GM13976 (cell line): Measurements from ENCODE around the gene SH3RF3.

Source experiments
- DNase-seq: peaks from one replicate; pipeline ENCODE4 v3.0.0; 2012; ENCODE audit warnings: low spot score
- CTCF ChIP-seq: IDR thresholded peaks from 2 replicates; pipeline ENCODE4 v1.5.1; 2012; ENCODE audit warnings: borderline replicate concordance, mild to moderate bottlenecking; ENCODE audit not compliant: insufficient read depth; ENCODE audit errors: extremely low read depth, missing control alignments, control extremely low read depth
- in situ Hi-C: fragments of 300-500 bp; cut with MboI; formaldehyde crosslinking; loops from one replicate; pipeline ENCODE4 v1.12.0; 2022; ENCODE audit warnings: low sequenced_read_pairs, mixed read lengths, inconsistent platforms; ENCODE audit not compliant: unreplicated experiment

Gene SH3RF3

GRCh38 chr2:109471658-109472057 is 342.7 kb downstream of the SH3RF3 start:
- in situ Hi-C loops, result no loop called here
- no peak for TF ChIP-seq CTCF
- DNase-seq, result no peak

DNA sequence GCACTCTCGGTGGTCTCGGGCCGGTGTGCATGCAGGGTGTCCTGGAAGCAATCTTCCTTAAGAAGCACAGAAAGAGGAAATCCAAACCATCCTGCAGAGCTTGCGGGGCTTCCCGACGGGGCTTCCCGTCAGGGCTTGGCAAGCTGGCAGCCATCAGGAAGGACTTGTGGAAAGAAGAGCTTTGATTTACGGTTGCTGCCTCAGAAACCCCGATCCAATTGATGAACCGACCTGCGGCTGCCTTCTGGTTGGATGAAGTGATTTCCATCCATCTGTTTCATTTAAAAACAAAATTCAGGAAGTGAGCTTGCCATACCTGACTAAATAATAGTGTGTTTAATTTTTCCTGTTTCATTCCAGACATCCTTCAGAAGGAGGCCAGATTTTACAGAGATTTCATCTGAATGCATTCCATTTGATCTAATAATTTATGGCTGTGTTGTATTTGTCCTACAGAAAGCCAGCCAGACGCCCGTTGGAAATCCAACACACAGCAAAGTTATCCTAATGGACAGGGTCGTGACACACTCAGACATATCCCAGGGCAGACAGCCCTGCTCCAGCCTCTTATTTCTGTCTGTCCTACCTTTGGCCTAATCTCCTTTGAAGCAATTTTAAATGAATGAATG is 343.4 kb downstream of the SH3RF3 start:
- TF ChIP-seq CTCF, result no peak
- DNase-seq, result no peak
- in situ Hi-C loops, result no loop called here

DNA sequence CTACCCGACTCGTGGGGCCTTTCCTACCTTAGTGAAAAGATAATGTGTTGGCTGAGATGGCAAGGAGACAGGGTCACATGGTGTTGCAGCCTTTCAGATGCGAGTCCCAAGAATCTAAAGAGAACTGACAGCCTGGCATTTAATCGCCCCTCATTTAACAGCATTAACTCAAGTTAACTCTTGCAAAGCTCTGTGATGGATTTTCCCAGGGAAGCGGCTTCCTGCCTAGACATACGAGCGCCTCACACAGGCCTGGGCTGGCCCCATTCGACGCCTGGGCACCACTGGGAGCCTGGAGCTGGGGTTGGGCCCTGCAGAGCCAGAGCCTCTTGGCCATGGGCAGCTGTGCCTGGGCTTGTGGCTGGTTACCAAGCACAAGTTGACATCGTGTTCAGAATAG is 344.0 kb downstream of the SH3RF3 start:
- no peak for TF ChIP-seq CTCF
- DNase-seq, result no peak
- in situ Hi-C loops, result no loop called here

GRCh38 chr2:109473616-109474318 is 344.8 kb downstream of the SH3RF3 start:
- in situ Hi-C loops, result no loop called here
- no peak for TF ChIP-seq CTCF
- no peak for DNase-seq

- DNase-seq, result no peak
- no peak for TF ChIP-seq CTCF
- in situ Hi-C loops, result no loop called here
Observed at GRCh38 chr2:109474319-109474825, 345.4 kb downstream of the SH3RF3 start.

- DNase-seq, result no peak
- in situ Hi-C loops, result no loop called here
- TF ChIP-seq CTCF, result no peak
Observed at GRCh38 chr2:109475531-109476210, 346.7 kb downstream of the SH3RF3 start.
